Spleen (tissue), 11 donors: ENCODE measurements around the gene MAP4K4. TPM values are rescaled to one million over a fixed set of nuclear protein-coding genes. Genes with fewer than 3 reads are reported as not detected.
"Not testable (repeated sequence)": the region's sequence is repeated elsewhere in the genome, so short reads cannot be mapped to it uniquely, and the experiment has no call there.

Source experiments
- DNase-seq: peaks from one replicate; pipeline ENCODE4 v3.0.0-alpha.2; 2020
- H3K27ac ChIP-seq, 8 donors: fragments of 200-600 bp; sonication (generic) in 7 of 8; 1 replicate in 4 of 8; 2 replicates in 4 of 8; pipeline versions ENCODE4 v1.5.0 to v1.8.0; 2016 to 2021; ENCODE audit warnings: inconsistent platforms in 4 of 8, mild to moderate bottlenecking in 4 of 8, moderate library complexity in 1 of 8
- H3K27me3 ChIP-seq, 7 donors: fragments of 200-600 bp; sonication (generic) in 6 of 7; replicated peaks in 1 of 7; 1 replicate in 4 of 7; 2 replicates in 3 of 7; pipeline versions ENCODE4 v1.5.0 to v1.8.0; 2016 to 2021; ENCODE audit warnings: inconsistent platforms in 3 of 7, mild to moderate bottlenecking in 1 of 7
- H3K36me3 ChIP-seq, 6 donors: fragments of 200-600 bp; sonication (generic) in 5 of 6; 1 replicate in 4 of 6; 2 replicates in 2 of 6; pipeline versions ENCODE4 v1.5.0 to v1.8.0; 2016 to 2021; ENCODE audit warnings: inconsistent platforms in 2 of 6
- H3K4me1 ChIP-seq, 6 donors: fragments of 200-600 bp; sonication (generic) in 5 of 6; 1 replicate in 3 of 6; 2 replicates in 3 of 6; pipeline versions ENCODE4 v1.5.0 to v1.8.0; 2016 to 2021; ENCODE audit warnings: inconsistent platforms in 3 of 6
- H3K4me3 ChIP-seq, 8 donors: fragments of 200-600 bp; sonication (generic) in 7 of 8; 1 replicate in 4 of 8; 2 replicates in 4 of 8; pipeline versions ENCODE4 v1.5.0 to v1.8.0; 2016 to 2021; ENCODE audit warnings: inconsistent platforms in 4 of 8, mild to moderate bottlenecking in 4 of 8, moderate library complexity in 2 of 8
- H3K9me3 ChIP-seq, 8 donors: fragments of 200-600 bp; sonication (generic) in 7 of 8; 1 replicate in 4 of 8; 2 replicates in 4 of 8; pipeline versions ENCODE4 v1.5.0 to v1.8.0; 2016 to 2021; ENCODE audit warnings: inconsistent platforms in 4 of 8
- CTCF ChIP-seq, 11 experiments: fragments of 200-600 bp in 7 of 11; fragments of 450-650 bp in 4 of 11; sonication (generic) in 4 of 11; IDR thresholded peaks in 8 of 11; conservative IDR thresholded peaks in 3 of 11; 1 replicate in 7 of 11; 2 replicates in 4 of 11; pipeline versions ENCODE4 v1.4.0 to v1.8.0; 2016 to 2021; ENCODE audit warnings: antibody characterized with exemption in 11 of 11, inconsistent platforms in 4 of 11, mild to moderate bottlenecking in 1 of 11
- POLR2A ChIP-seq, 3 donors: fragments of 450-650 bp; IDR thresholded peaks; one replicate each; pipeline ENCODE4 v1.5.1; 2017; ENCODE audit warnings: antibody characterized with exemption in 3 of 3, mild to moderate bottlenecking in 1 of 3
- POLR2AphosphoS5 ChIP-seq, 3 donors: sonication (generic); formaldehyde crosslinking; IDR thresholded peaks; one replicate each; pipeline ENCODE4 v1.5.1; 2017; ENCODE audit warnings: antibody characterized with exemption in 3 of 3
- WGBS, 5 donors: extraction: QIAGEN DNeasy Blood & Tissue Kit in 3 of 5; methylation state at CpG; one replicate each; pipeline versions ENCODE4 v1.1.5 to v1.1.7; 2013 to 2018; 5-methylcytosine and 5-hydroxymethylcytosine counted together
- intact Hi-C: fragments of 100-400 bp; cut with DNase I; formaldehyde crosslinking; loops from one replicate; pipeline ENCODE4 v1.15.0; 2023; ENCODE audit warnings: low total_unique reads
- polyA plus RNA-seq, 3 donors: library from polyadenylated mRNA; stranded (reverse); fragments of 200-250 nt; gene quantifications; one replicate each; pipeline ENCODE4 v1.2.1, GENCODE V29; 2013
- total RNA-seq, 7 donors: library from RNA; depleted of rRNA in 3 of 7; stranded (reverse); fragments of >200 nt in 3 of 7; fragmentation: NEBNext Ultra II Directional in 4 of 7; extraction: Animal tissue kit (Norgen Biotek cat#: 25700) in 4 of 7; gene quantifications; one replicate each; pipeline versions ENCODE4 v1.1.0 to v1.2.1, GENCODE V29; 2016 to 2021
- donor health status: healthy with polysubstance abuse.
- donor health status: DM: no; HTN: no; CAD: no; lungs with moderate emphysema.
- donor health status: DM: no; HTN: no; CAD: no.
- donor health status: Bipolar disorder and iron deficiency.
- donor health status: healthy.
- donor health status: DM: no; HTN: no; CAD: no.
- donor health status: DM: yes; HTN: yes; CAD: no.

MAP4K4 gene
- total and polyA plus RNA-seq, 10 donors: 16.7 to 108 (median 71.7) TPM

GRCh38 chr2:101930847-101931246, 233.3 kb downstream of the MAP4K4 start:
- intact Hi-C loops: no loop called here
- WGBS, 5 donors: 60 to 88% (median 87%) methylated on average over 4 of the region's 4 CpGs

GRCh38 chr2:101931402-101931801, 233.9 kb downstream of the MAP4K4 start:
- intact Hi-C loops: no loop called here
- Histone ChIP-seq H3K27ac (peak overlapping the region in 2 of 8 donors; percentile 38 to 67), H3K4me1 (peaks cover 0 to 5% (median 0%) of the 10 kb centered on the region in 6 donors), H3K9me3 (peaks cover 0 to 21% (median 16%) of the 10 kb centered on the region in 8 donors), H3K36me3 (no peaks in the 10 kb centered on the region), H3K4me3 (no peak overlapping the region), H3K27me3 (no peaks in the 10 kb centered on the region)
- WGBS, 5 donors: 34 to 50% (median 46%) methylated on average over 3 of the region's 3 CpGs
- TF ChIP-seq CTCF (IDR thresholded peaks at IDR 0.05 in 8 of 11, conservative IDR thresholded peaks at IDR 0.05 in 3 of 11): no peak
- no peak for TF ChIP-seq POLR2A (IDR thresholded peaks at IDR 0.05)
- no peak for TF ChIP-seq POLR2AphosphoS5 (IDR thresholded peaks at IDR 0.05)
- DNase-seq: no peak

More at GRCh38 chr2:101930847-101931246, 233.3 kb downstream of the MAP4K4 start:
- Histone ChIP-seq H3K4me1 (peaks cover 0 to 2% (median 0%) of the 10 kb centered on the region in 6 donors), H3K27ac (peak overlapping the region in 2 of 8 donors; percentile 38 to 67), H3K27me3 (no peaks in the 10 kb centered on the region), H3K9me3 (peaks cover 0 to 27% (median 19%) of the 10 kb centered on the region in 8 donors), H3K4me3 (no peak overlapping the region), H3K36me3 (no peaks in the 10 kb centered on the region)
- no peak for DNase-seq
- TF ChIP-seq POLR2AphosphoS5 (IDR thresholded peaks at IDR 0.05): no peak
- TF ChIP-seq CTCF (IDR thresholded peaks at IDR 0.05 in 8 of 11, conservative IDR thresholded peaks at IDR 0.05 in 3 of 11): no peak
- no peak for TF ChIP-seq POLR2A (IDR thresholded peaks at IDR 0.05)

GRCh38 chr2:101935764-101936163, 238.3 kb downstream of the MAP4K4 start:
- H3K27ac ChIP-seq, DNase-seq, H3K4me3 ChIP-seq, H3K27me3 ChIP-seq, H3K36me3 ChIP-seq, intact Hi-C loops, H3K4me1 ChIP-seq: not testable (repeated sequence)
- 64 to 90% (median 83%) methylated on average over 3 to 4 of the region's 4 CpGs for WGBS, 5 donors
- H3K9me3 ChIP-seq: peaks cover 0 to 15% (median 8%) of the 10 kb centered on the region in 8 donors

GRCh38 chr2:101942851-101943250, 245.3 kb downstream of the MAP4K4 start:
- H3K27ac ChIP-seq: no peak overlapping the region
- DNase-seq: no peak
- no peak overlapping the region for H3K4me3 ChIP-seq
- peaks cover 0 to 13% (median 7%) of the 10 kb centered on the region in 8 donors for H3K9me3 ChIP-seq
- no peaks in the 10 kb centered on the region for H3K36me3 ChIP-seq
- intact Hi-C loops: no loop called here
- 63 to 89% (median 84%) methylated on average over 3 of the region's 3 CpGs for WGBS, 5 donors
- H3K4me1 ChIP-seq: no peaks in the 10 kb centered on the region
- TF ChIP-seq POLR2AphosphoS5 (IDR thresholded peaks at IDR 0.05) (no peak), CTCF (IDR thresholded peaks at IDR 0.05 in 8 of 11, conservative IDR thresholded peaks at IDR 0.05 in 3 of 11) (no peak), POLR2A (IDR thresholded peaks at IDR 0.05) (no peak)
- H3K27me3 ChIP-seq: no peaks in the 10 kb centered on the region

Other genes with a start within 250 kb of the MAP4K4 start
- gene RFX8, start 222.6 kb upstream of the MAP4K4 start, total RNA-seq: under 1 TPM in 2 of 7 donors, not detected in 5; 0.13 to 0.29 TPM
- under 1 TPM; 0.12 to 0.16 (median 0.13) TPM for gene RFX8, start 222.6 kb upstream of the MAP4K4 start, polyA plus RNA-seq